AG04450 (cell line): Measurements from ENCODE around the gene CCDC187. TPM values are rescaled to one million over a fixed set of nuclear protein-coding genes. Genes with fewer than 3 reads are reported as not detected.

Source experiments
- CTCF ChIA-PET: fragments of 300-600, 350-600 bp; formaldehyde crosslinking; extraction: SDS; loops from one replicate; lab custom pipeline; 2022; ENCODE audit warnings: antibody characterized with exemption, inconsistent platforms; lab: Charles Lee
- POLR2A ChIA-PET: fragments of 350-600 bp; formaldehyde crosslinking; extraction: SDS; loops from one replicate; lab custom pipeline; 2021; ENCODE audit warnings: antibody characterized with exemption, inconsistent platforms; lab: Yijun Ruan, JAX
- DNase-seq: peaks from one replicate; pipeline ENCODE4 v3.0.0-alpha.2; 2011; ENCODE audit warnings: low read depth, low spot score
- H3K27ac ChIP-seq: one replicate; pipeline ENCODE4 v1.5.1; 2012; ENCODE audit warnings: low read depth, low read length, control low read depth
- H3K27me3 ChIP-seq: one replicate; pipeline ENCODE4 v1.6.0; 2012; ENCODE audit warnings: low read length; ENCODE audit not compliant: control insufficient read depth, insufficient read depth
- H3K4me3 ChIP-seq: 2 replicates; pipeline ENCODE4 v1.5.1; 2011; ENCODE audit warnings: mild to moderate bottlenecking, low read depth, low read length, control low read depth
- H3K9me3 ChIP-seq: 2 replicates; pipeline ENCODE4 v1.5.1; 2012; ENCODE audit warnings: low read length; ENCODE audit not compliant: control insufficient read depth, insufficient read depth
- polyA plus RNA-seq: library from polyadenylated mRNA; depleted of rRNA; stranded (reverse); fragments of >200 nt; gene quantifications from 2 replicates; pipeline ENCODE4 v1.2.3, GENCODE V29; 2011
- TF ChIP-seq, protein P1 (sequence below): IDR thresholded peaks from 2 replicates; pipeline ENCODE4 v1.5.1; 2011; ENCODE audit warnings: low read depth, low read length, control low read depth, inconsistent platforms

Gene CCDC187
- polyA plus RNA-seq, 1 experiment, result not detected

DNA sequence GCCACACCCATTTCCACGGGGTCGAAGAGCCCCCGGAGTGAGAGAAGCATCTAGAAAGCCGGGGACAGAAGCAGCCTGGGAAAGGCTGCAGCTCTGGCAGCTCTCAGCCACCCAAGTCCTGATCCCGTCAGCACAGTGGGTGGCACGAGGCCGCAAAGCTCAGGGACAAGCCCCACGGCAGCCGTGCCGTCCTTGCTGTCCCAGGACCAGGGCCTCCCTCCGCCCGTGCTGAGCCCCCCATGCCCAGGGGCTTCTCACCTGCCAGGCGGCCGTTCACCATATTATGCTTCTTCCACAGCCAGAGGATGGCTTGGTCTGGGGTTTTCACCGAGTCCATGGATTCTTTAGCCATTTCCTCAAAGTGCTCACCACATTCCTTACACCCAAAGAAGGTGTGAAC lies 92.9 kb downstream of the CCDC187 start:
- Histone ChIP-seq H3K9me3 (peaks cover 4% of the 10 kb centered on the region), H3K27ac (peak overlapping the region; percentile 39), H3K27me3 (no peaks in the 10 kb centered on the region), H3K4me3 (no peak overlapping the region)
- DNase-seq, result no peak
- ChIA-PET POLR2A (no interaction called here), CTCF (no interaction called here)
- TF ChIP-seq, protein P1, sequence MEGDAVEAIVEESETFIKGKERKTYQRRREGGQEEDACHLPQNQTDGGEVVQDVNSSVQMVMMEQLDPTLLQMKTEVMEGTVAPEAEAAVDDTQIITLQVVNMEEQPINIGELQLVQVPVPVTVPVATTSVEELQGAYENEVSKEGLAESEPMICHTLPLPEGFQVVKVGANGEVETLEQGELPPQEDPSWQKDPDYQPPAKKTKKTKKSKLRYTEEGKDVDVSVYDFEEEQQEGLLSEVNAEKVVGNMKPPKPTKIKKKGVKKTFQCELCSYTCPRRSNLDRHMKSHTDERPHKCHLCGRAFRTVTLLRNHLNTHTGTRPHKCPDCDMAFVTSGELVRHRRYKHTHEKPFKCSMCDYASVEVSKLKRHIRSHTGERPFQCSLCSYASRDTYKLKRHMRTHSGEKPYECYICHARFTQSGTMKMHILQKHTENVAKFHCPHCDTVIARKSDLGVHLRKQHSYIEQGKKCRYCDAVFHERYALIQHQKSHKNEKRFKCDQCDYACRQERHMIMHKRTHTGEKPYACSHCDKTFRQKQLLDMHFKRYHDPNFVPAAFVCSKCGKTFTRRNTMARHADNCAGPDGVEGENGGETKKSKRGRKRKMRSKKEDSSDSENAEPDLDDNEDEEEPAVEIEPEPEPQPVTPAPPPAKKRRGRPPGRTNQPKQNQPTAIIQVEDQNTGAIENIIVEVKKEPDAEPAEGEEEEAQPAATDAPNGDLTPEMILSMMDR, result no peak

DNA sequence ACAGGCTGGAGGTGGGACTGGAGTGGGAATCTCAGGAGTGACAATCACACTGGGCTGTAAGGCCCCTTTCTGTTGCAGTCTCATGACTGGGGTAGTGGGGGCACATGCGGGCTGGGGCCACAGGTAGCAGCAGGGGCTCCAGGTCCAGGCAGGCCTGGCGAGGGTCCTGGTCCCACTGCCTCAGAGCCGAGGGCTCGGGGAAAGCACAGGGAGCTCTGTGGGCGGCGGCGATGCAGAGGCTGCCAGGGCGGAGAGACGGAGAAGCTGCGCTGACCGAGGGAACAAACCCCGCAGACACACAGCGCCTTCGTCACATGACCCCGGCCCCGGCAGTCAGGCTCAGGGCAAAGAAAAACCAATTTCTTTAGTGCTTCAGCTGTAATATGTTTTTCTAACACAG lies 93.6 kb downstream of the CCDC187 start:
- no peak overlapping the region for H3K27ac ChIP-seq
- H3K9me3 ChIP-seq, result peaks cover 4% of the 10 kb centered on the region
- no peaks in the 10 kb centered on the region for H3K27me3 ChIP-seq
- ChIA-PET POLR2A (no interaction called here), CTCF (no interaction called here)
- H3K4me3 ChIP-seq, result no peak overlapping the region
- DNase-seq, result no peak
- TF ChIP-seq, protein P1, result no peak

DNA sequence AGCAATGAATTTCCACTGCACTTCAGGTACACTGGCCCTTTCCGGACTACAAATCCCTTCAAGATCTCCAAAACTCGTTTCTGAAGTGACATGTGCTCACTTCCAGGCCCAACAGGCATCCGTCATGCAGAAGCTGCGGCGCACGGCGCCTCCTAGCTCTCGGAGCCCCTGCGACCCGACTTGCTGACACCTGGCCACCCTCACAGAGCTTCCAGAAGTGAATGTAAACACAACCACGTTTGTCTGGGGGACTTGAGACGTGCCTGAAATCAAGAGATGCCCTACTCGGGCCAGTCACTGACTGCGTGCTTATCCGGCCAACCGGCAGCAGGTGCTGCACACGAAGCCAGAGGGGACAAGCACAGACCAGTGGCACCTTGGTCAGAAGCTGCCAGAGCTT lies 94.1 kb downstream of the CCDC187 start:
- Histone ChIP-seq H3K27ac (no peak overlapping the region), H3K4me3 (no peak overlapping the region), H3K27me3 (peaks cover 1% of the 10 kb centered on the region), H3K9me3 (peaks cover 4% of the 10 kb centered on the region)
- no peak for DNase-seq
- CTCF ChIA-PET, result no interaction called here
- POLR2A ChIA-PET, result no interaction called here
- TF ChIP-seq, protein P1, result no peak

DNA sequence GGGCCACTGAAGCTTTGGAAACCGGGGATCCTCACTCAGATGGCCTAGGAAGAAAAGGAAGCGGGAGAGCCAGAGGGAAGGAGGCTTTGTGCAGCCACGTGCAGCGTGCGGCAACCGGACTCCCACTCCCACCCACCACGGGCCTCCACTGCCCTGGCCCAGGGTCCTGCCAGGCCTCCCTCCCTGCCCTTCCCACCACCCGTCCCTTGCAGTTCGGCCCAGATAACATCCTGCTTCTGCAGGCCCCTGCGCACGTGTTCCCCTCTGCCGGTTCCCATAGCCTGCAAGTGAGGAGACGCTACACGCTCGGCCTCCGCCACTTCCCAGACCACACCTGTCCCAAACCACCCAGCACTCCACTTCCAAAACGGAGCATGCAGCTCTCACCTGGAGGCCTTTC lies 94.7 kb downstream of the CCDC187 start:
- ChIA-PET CTCF (no interaction called here), POLR2A (no interaction called here)
- no peak for DNase-seq
- TF ChIP-seq, protein P1, result no peak
- Histone ChIP-seq H3K27me3 (peaks cover 7% of the 10 kb centered on the region), H3K9me3 (peaks cover 1% of the 10 kb centered on the region; the same call in 1 of the 2 replicates), H3K27ac (no peak overlapping the region), H3K4me3 (no peak overlapping the region)

DNA sequence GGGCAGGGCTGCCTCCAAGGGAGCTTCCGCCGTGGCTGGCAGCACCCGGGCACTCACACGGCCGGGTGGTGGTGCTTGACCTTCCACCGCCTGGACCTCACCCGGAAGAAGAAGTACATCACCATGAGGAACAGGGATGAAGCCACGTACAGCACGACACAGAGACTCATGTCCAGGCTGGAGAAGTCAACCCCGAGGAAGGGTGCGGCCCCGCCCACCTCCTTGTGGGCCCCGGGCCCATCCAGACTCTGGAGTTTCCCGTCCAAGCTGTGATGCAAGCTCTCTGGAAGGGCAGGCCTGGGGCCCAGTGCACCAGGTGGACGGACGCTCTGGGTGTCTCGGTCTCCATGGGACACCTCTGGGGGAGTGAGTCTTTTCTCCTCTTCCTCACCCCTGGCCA lies 95.2 kb downstream of the CCDC187 start:
- H3K4me3 ChIP-seq, result no peak overlapping the region
- no peak overlapping the region for H3K27ac ChIP-seq
- TF ChIP-seq, protein P1, result no peak
- CTCF ChIA-PET, result no interaction called here
- H3K9me3 ChIP-seq, result no peaks in the 10 kb centered on the region; the same call in 1 of the 2 replicates
- H3K27me3 ChIP-seq, result peaks cover 12% of the 10 kb centered on the region
- no peak for DNase-seq
- POLR2A ChIA-PET, result no interaction called here
